K562 (cell line): ENCODE results near the gene DCAF4. TPM values are rescaled to one million over a fixed set of nuclear protein-coding genes. Genes with fewer than 3 reads are reported as not detected.

Source experiments
- CEBPZ ChIP-seq: fragments of 150-350 bp; IDR thresholded peaks from 2 replicates; pipeline ENCODE4 v1.6.1; 2014; ENCODE audit warnings: low read depth, mild to moderate bottlenecking, low read length, borderline replicate concordance
- GATA2 ChIP-seq: sonication (generic); formaldehyde crosslinking; IDR thresholded peaks from 2 replicates; pipeline ENCODE4 v1.4.0; 2020; ENCODE audit warnings: mild to moderate bottlenecking, missing genetic modification reagents
- HNRNPK ChIP-seq: fragments of 200-400 bp; formaldehyde crosslinking; IDR thresholded peaks from one replicate; pipeline ENCODE4 v1.6.1; 2018; ENCODE audit warnings: mild to moderate bottlenecking, low read depth, low read length; ENCODE audit not compliant: poor library complexity, severe bottlenecking
- IFI16 ChIP-seq: fragments of 250-450 bp; sonication (Bioruptor Pico); IDR thresholded peaks from 2 replicates; pipeline ENCODE4 v2.1.2; 2022; ENCODE audit warnings: mild to moderate bottlenecking, inconsistent platforms
- JUN ChIP-seq, 2 experiments: sonication (generic) in 1 of 2; formaldehyde crosslinking in 1 of 2; IDR thresholded peaks; 2 replicates each; pipeline versions ENCODE4 v1.6.1 to v1.8.0; 2012 to 2022; ENCODE audit warnings: borderline replicate concordance in 2 of 2, mild to moderate bottlenecking in 2 of 2, improper control_type of control experiment in 1 of 2, low read depth in 1 of 2, low read length in 1 of 2, missing genetic modification reagents in 1 of 2
- KAT2B ChIP-seq: IDR thresholded peaks from one replicate; pipeline ENCODE4 v1.6.1; 2012; ENCODE audit warnings: low read depth, mild to moderate bottlenecking, control low read depth, inconsistent platforms, low read length, moderate library complexity
- NCOA6 ChIP-seq: fragments of 450-650 bp; IDR thresholded peaks from 2 replicates; pipeline ENCODE4 v1.6.1; 2017; ENCODE audit warnings: mild to moderate bottlenecking
- NFRKB ChIP-seq: fragments of 450-650 bp; IDR thresholded peaks from 2 replicates; pipeline ENCODE4 v1.6.1; 2016; ENCODE audit warnings: low read depth
- PBX2 ChIP-seq, 2 experiments: IDR thresholded peaks in 1 of 2; conservative IDR thresholded peaks in 1 of 2; 2 replicates each; pipeline ENCODE4 v1.6.1; 2016; ENCODE audit warnings: low read depth in 2 of 2, mild to moderate bottlenecking in 1 of 2, missing compliant biosample characterization in 1 of 2, missing genetic modification characterization in 1 of 2, moderate library complexity in 1 of 2
- POLR2B ChIP-seq: fragments of 450-650 bp; IDR thresholded peaks from 2 replicates; pipeline ENCODE4 v1.6.1; 2018; ENCODE audit warnings: low read depth; ENCODE audit not compliant: partially characterized antibody
- RBFOX2 ChIP-seq: fragments of 200-400 bp; formaldehyde crosslinking; IDR thresholded peaks from 2 replicates; pipeline ENCODE4 v1.6.1; 2017; ENCODE audit warnings: low read depth, mild to moderate bottlenecking, low read length, moderate library complexity
- SRSF7 ChIP-seq: fragments of 200-400 bp; formaldehyde crosslinking; optimal IDR thresholded peaks from 2 replicates; pipeline ENCODE3; 2017; ENCODE audit warnings: mild to moderate bottlenecking, low read depth, low read length
- ZBTB17 ChIP-seq: fragments of 450-650 bp; formaldehyde crosslinking; IDR thresholded peaks from 2 replicates; pipeline ENCODE4 v1.4.0; 2020; ENCODE audit warnings: mild to moderate bottlenecking
- ZNF212 ChIP-seq: fragments of 450-650 bp; formaldehyde crosslinking; IDR thresholded peaks from 2 replicates; pipeline ENCODE4 v1.4.0; 2020; ENCODE audit warnings: mild to moderate bottlenecking
- polyA plus RNA-seq, 8 experiments: library from polyadenylated mRNA; depleted of rRNA in 4 of 8; stranded (reverse) in 5 of 8; unstranded in 3 of 8; fragments of >200 nt; fragmentation: Nextera tagmentation in 2 of 8; fragmentation: Illumina TruSeq in 1 of 8; extraction: Ambion mirVana in 2 of 8; extraction: Trizol in 1 of 8; gene quantifications; 2 replicates each; pipeline versions ENCODE4 v1.2.1 to v1.2.3, GENCODE V29; 2011 to 2014; ENCODE audit warnings: inconsistent platforms in 1 of 8, missing spikeins in 1 of 8
- total RNA-seq, 7 experiments: library from RNA; depleted of rRNA in 6 of 7; stranded (reverse); fragments of >200 nt in 6 of 7; fragmentation: Illumina TruSeq in 2 of 7; extraction: Trizol in 2 of 7; gene quantifications; 2 replicates each; pipeline versions ENCODE4 v1.2.1 to v1.2.3, GENCODE V29; 2011 to 2021; ENCODE audit warnings: low replicate concordance in 1 of 7
- TF ChIP-seq, protein P1 (sequence below), 2 experiments: IDR thresholded peaks; 2 replicates each; pipeline ENCODE4 v1.6.1; 2011; ENCODE audit warnings: borderline replicate concordance in 1 of 2, control low read depth in 1 of 2, low read depth in 1 of 2, low read length in 1 of 2, mild to moderate bottlenecking in 1 of 2, mixed read lengths in 1 of 2, moderate library complexity in 1 of 2; ENCODE audit not compliant: insufficient read depth in 1 of 2, insufficient read length in 1 of 2, poor library complexity in 1 of 2, severe bottlenecking in 1 of 2; ENCODE audit errors: extremely low read depth in 1 of 2
- TF ChIP-seq, protein P2 (sequence below): fragments of 250-450 bp; sonication (Bioruptor Pico); IDR thresholded peaks from 2 replicates; pipeline ENCODE4 v1.5.0; 2022; ENCODE audit warnings: mild to moderate bottlenecking

Gene DCAF4
- total and polyA plus RNA-seq, 9 of the 15 experiments (the other 6 are each of a cell fraction or from before 2014, with no cell fraction given) = 2.7 to 49.2 (median 22.9) TPM

GRCh38 chr14:72894623-72895378 lies 31.5 kb upstream of the DCAF4 start (continued):
- TF ChIP-seq, protein P1, sequence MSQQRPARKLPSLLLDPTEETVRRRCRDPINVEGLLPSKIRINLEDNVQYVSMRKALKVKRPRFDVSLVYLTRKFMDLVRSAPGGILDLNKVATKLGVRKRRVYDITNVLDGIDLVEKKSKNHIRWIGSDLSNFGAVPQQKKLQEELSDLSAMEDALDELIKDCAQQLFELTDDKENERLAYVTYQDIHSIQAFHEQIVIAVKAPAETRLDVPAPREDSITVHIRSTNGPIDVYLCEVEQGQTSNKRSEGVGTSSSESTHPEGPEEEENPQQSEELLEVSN (IDR thresholded peaks at IDR 0.05; ENCODE audit: borderline replicate concordance in 1 of 2, extremely low read depth in 1 of 2, insufficient read depth in 1 of 2, insufficient read length in 1 of 2, low read depth in 1 of 2, low read length in 1 of 2, poor library complexity in 1 of 2, severe bottlenecking in 1 of 2) = no peak
- TF ChIP-seq GATA2 (CRISPR knock-in tag) = no peak
- TF ChIP-seq PBX2 (CRISPR knock-in tag; IDR thresholded peaks at IDR 0.05; ENCODE audit: low read depth) = no peak
- no peak for TF ChIP-seq PBX2 (tag; conservative IDR thresholded peaks at IDR 0.05; ENCODE audit: low read depth)
- no peak for TF ChIP-seq IFI16 (CRISPR knock-in tag)
- no peak for TF ChIP-seq JUN (IDR thresholded peaks at IDR 0.05; ENCODE audit: borderline replicate concordance, low read depth, low read length)
- TF ChIP-seq JUN (CRISPR knock-in tag; IDR thresholded peaks at IDR 0.05; ENCODE audit: borderline replicate concordance) = no peak
- TF ChIP-seq SRSF7 = no peak
- TF ChIP-seq HNRNPK = no peak
- no peak for TF ChIP-seq ZNF212
- TF ChIP-seq KAT2B = no peak
- TF ChIP-seq ZBTB17 (CRISPR knock-in tag) = no peak
- no peak for TF ChIP-seq NFRKB
- TF ChIP-seq RBFOX2 = no peak
- no peak for TF ChIP-seq POLR2B
- TF ChIP-seq NCOA6 = no peak
- no peak for TF ChIP-seq CEBPZ
- TF ChIP-seq, protein P2, sequence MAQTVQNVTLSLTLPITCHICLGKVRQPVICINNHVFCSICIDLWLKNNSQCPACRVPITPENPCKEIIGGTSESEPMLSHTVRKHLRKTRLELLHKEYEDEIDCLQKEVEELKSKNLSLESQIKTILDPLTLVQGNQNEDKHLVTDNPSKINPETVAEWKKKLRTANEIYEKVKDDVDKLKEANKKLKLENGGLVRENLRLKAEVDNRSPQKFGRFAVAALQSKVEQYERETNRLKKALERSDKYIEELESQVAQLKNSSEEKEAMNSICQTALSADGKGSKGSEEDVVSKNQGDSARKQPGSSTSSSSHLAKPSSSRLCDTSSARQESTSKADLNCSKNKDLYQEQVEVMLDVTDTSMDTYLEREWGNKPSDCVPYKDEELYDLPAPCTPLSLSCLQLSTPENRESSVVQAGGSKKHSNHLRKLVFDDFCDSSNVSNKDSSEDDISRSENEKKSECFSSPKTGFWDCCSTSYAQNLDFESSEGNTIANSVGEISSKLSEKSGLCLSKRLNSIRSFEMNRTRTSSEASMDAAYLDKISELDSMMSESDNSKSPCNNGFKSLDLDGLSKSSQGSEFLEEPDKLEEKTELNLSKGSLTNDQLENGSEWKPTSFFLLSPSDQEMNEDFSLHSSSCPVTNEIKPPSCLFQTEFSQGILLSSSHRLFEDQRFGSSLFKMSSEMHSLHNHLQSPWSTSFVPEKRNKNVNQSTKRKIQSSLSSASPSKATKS (CRISPR knock-in tag) = no peak
